ENCODE results near the gene ELF4. TPM values are rescaled to one million over a fixed set of nuclear protein-coding genes. Genes with fewer than 3 reads are reported as not detected.
A peak's percentile ranks its signal among the peaks of the same experiment; 100 is the strongest.

ELF4 gene
- total RNA-seq, 3 donors from 2014 or later: 26.3 to 65.0 (median 43.7) TPM

GRCh38 chrX:130024127-130024526, 86.2 kb downstream of the ELF4 start:
- TF ChIP-seq CTCF (IDR thresholded peaks at IDR 0.05): no peak
- Histone ChIP-seq H3K4me1 (ENCODE audit: low read depth) (no peaks in the 10 kb centered on the region), H3K9me3 (no peaks in the 10 kb centered on the region), H3K4me3 (no peak overlapping the region), H3K36me3 (ENCODE audit: low read depth) (no peaks in the 10 kb centered on the region)
- intact Hi-C loops (cut with DNase I, micrococcal nuclease): no loop called here
- peak; percentile 88 to 90 (median 89) for DNase-seq
- peak; percentile 99 for ATAC-seq

GRCh38 chrX:130020661-130021324, 89.5 kb downstream of the ELF4 start:
- Histone ChIP-seq H3K36me3 (ENCODE audit: low read depth) (no peaks in the 10 kb centered on the region), H3K4me3 (no peak overlapping the region), H3K4me1 (ENCODE audit: low read depth) (no peaks in the 10 kb centered on the region), H3K9me3 (no peaks in the 10 kb centered on the region)
- intact Hi-C loops (cut with DNase I, micrococcal nuclease): no loop called here
- no peak for DNase-seq
- TF ChIP-seq CTCF (IDR thresholded peaks at IDR 0.05): no peak
- no peak for ATAC-seq

GRCh38 chrX:130018143-130018542, 92.2 kb downstream of the ELF4 start:
- DNase-seq (no peak), ATAC-seq (no peak)
- intact Hi-C loops (cut with DNase I, micrococcal nuclease): no loop called here
- Histone ChIP-seq H3K4me3 (no peak overlapping the region), H3K9me3 (no peaks in the 10 kb centered on the region), H3K36me3 (ENCODE audit: low read depth) (no peaks in the 10 kb centered on the region), H3K4me1 (ENCODE audit: low read depth) (no peaks in the 10 kb centered on the region)
- no peak for TF ChIP-seq CTCF (IDR thresholded peaks at IDR 0.05)

- intact Hi-C loops (cut with DNase I, micrococcal nuclease): no loop called here
- no peak for ATAC-seq
- no peaks in the 10 kb centered on the region for H3K4me1 ChIP-seq (ENCODE audit: low read depth)
- H3K4me3 ChIP-seq: no peak overlapping the region
- H3K36me3 ChIP-seq (ENCODE audit: low read depth): no peaks in the 10 kb centered on the region
- DNase-seq: no peak
- TF ChIP-seq CTCF (IDR thresholded peaks at IDR 0.05): no peak
- no peaks in the 10 kb centered on the region for H3K9me3 ChIP-seq
Measured at GRCh38 chrX:130015181-130015580, 95.1 kb downstream of the ELF4 start.

Other genes starting within 250 kb of the ELF4 start
- gene UTP14A, start 204.3 kb downstream of the ELF4 start, total RNA-seq: 10 to 100 TPM; 10.1 to 16.4 (median 12.8) TPM
- gene BCORL1, start 127.9 kb downstream of the ELF4 start, total RNA-seq: 10 to 100 TPM in 2 of 3 donors, 1 to 10 TPM in 1; 7.3 to 24.2 (median 10.0) TPM
- gene AIFM1, start 55.3 kb upstream of the ELF4 start, total RNA-seq: 10 to 100 TPM; 45.3 to 66.9 (median 50.0) TPM
- under 1 TPM; 0.38 to 0.55 (median 0.47) TPM for gene RAB33A, start 61.5 kb upstream of the ELF4 start, total RNA-seq
- 1 to 10 TPM; 2.3 to 4.3 (median 3.2) TPM for gene ZNF280C, start 158.4 kb upstream of the ELF4 start, total RNA-seq
- 10 to 100 TPM in 2 of 3 donors, 1 to 10 TPM in 1; 8.3 to 12.9 (median 12.7) TPM for gene SLC25A14, start 229.4 kb upstream of the ELF4 start, total RNA-seq

All from mucosa of descending colon (tissue), 3 donors.